Right lung (tissue), 5 donors: Measurements from ENCODE around the gene PDE10A. TPM values are rescaled to one million over a fixed set of nuclear protein-coding genes. Genes with fewer than 3 reads are reported as not detected.
"Not testable (repeated sequence)": the region's sequence is repeated elsewhere in the genome, so short reads cannot be mapped to it uniquely, and the experiment has no call there.

ENCODE experiments used
- DNase-seq, 2 donors: peaks; one replicate each; pipeline ENCODE4 v3.0.0-alpha.2; 2013
- polyA plus RNA-seq, 5 donors: library from polyadenylated mRNA; unstranded; fragments of 120-200 nt; gene quantifications; one replicate each; pipeline versions ENCODE4 v1.2.1 to v1.2.3, GENCODE V29; 2013; ENCODE audit warnings: inconsistent platforms in 1 of 5, low replicate concordance in 1 of 5; ENCODE audit not compliant: insufficient read length in 5 of 5, insufficient read depth in 1 of 5

The PDE10A gene
- polyA plus RNA-seq, 5 donors: 4.7 to 11.0 (median 7.9) TPM

DNA sequence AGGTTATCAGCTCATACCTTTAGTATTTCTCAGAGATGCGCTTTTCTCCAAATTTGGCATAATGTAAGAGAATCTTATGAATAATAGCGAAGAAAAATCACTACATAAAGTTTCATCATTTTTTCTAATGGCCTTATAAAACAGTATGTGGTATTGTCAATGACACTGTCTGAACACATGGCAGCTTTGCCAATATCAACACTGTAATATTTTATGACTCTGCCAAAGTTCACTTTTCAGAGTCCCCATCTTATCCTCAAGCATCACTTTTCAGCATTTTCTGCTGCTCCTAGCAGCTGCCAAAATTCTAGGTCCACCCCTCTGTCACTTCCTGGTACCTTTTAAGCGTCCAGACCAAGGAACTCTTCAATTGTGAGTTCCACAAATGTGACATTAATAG is 182.1 kb downstream of the PDE10A start:
- no peak for DNase-seq

DNA sequence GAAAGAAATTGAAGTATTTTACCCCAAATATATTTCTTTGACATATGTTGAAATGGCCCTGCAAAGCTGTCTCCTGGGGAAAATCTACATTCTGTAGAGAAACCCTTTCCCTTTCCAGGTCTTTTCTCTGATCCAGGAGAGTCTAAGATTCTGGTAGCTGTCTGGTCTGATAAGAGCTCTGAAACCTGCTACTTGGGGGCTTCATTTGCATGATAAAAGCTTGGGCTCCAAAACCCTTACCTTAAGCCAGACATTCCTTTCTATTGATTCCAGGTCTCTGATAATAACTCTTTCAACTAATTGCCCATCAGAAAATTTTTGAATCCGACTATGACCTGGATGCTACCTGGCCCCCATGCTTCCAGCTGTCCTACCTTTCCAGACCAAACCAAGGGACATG is 184.5 kb downstream of the PDE10A start:
- DNase-seq: no peak

DNA sequence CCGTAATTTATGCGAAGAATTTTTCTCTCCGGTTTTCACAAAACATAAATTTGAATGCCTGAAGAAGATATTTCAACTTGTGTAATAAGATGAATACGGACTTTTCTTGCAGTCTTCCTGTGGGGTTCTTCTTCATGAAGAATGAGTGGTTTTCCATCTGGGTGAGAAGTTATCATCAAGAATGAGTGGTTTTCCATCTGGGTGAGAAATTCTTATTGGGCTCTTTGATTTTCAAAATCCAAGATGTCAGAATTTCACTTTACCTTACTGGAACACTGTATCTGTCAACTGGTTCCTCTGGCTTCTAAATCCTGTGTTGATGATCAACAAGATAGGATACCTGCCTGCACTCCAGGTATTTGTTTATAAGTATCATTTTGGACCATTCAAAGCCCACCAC is 193.6 kb downstream of the PDE10A start:
- DNase-seq: no peak

DNA sequence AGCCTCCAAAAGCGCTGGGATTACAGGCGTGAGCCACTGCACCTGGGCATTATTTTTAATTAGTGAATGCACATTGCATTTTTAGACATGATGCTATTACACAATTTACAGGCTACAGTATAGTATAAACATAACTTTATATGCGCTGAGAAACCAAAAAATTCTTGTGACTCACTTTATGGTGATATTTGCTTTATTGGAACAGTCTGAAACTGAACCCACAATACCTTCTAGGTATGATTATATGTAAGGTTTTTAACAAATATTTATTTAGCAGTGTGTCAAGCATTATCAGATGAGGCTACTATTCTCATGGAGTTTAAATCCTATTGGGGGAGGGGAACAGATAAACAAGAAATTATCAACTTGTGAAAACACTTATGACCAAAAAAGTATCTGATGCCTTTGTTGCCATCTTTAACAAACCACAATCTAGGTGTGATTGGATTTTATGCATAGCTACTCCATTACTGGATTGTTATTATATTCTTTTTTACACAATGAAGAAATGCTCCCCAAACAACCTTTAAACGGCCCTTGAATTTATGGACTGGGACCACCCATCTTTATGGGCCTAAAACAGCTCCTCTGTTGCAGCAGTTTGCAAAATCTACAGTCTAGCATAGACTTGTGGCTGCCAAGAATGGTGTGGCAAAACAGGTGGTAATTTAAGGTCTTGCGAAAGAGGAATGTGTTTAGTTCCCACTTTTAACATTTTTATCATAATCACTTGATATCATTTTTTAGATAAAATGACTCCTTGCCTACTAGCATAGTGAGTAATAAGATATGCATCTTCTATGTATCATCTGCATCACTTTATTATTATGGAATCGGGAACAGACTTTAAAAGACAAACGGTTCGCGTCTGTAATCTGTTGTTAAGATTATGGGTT is 194.5 kb downstream of the PDE10A start:
- no peak for DNase-seq

DNA sequence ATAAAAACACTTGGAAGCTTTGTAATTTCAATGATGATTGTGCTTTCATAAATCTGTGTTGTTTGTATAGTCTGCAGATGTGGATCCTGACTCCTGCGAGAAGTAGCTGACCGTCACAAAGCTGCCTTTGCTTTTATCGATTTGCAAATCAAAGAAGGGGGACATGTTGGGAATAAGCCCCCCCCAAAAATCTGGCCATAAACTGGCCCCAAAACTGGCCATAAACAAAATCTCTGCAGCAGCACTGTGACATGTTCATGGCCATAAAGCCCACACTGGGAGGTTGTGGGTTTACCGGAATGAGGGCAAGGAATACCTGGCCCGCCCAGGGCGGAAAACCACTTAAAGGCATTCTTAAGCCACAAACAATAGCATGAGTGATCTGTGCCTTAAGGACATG is 199.5 kb downstream of the PDE10A start:
- DNase-seq: not testable (repeated sequence)

DNA sequence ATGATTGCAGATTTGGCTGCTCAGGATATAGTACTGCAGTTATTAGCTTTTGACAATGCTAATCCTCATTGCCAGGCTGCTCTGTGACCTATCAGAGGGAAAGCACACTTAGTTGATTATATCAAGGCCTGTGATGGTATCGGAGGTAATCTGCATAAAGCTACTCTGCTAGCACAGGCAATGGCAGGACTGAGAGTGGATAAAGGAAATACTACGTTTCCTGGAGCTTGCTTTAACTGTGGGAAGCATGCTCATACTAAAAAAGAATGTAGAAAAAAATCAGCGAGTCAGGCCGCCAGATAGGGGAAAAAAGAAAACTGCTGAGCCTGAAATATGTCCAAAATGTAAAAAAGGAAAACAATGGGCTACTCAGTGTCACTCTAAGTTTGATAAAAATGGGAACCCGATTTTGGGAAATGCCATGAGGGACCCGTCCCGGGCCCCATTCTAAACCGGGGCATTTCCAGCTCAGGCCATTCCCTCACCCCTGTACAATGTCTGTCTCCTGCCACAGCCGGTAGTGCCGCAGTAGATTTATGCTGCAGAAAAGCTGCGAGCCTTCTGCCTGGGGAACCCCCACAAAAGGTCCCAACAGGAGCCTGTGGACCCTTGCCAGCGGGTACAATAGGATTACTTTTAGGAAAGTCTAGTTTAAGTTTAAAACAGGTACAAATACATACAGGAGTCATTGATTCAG is 203.3 kb downstream of the PDE10A start:
- DNase-seq: not testable (repeated sequence)

DNA sequence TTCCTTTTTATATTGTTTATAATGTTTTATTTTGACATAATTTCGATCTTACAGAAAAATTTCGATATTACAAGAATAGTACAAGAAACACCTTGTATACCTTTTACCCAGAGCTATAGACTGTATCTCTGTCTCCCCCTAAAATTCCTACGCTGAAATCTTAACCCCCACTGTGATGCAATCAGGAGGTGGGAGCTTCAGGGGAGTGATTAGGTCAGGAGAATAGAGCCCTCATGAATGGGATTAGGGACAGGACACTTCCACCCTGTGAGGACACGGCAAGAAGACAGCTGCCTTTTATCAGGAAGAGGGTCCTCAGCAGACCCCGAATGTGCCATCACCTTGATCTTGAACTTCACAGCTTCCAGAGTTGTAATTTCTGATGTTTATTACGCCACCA is 204.9 kb downstream of the PDE10A start:
- no peak for DNase-seq

DNA sequence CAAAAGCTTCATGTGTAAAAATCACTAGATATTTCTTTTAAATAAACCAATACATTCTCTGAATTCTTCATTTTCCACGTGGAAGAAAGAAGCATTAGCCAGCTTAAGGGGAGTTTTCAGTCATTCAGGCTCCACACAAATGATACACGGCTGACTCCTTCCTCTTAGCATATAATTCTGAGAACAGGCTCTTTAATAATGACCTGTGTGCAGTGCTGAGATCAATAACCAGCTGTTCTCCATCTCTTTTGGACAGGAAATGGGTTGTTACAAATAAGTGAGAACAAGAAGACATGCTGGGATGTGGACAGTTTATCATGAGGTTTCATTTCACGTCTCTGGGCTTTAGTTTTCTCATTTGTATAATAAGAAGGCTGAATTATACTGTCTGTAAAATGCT is 206.8 kb downstream of the PDE10A start:
- no peak for DNase-seq

DNA sequence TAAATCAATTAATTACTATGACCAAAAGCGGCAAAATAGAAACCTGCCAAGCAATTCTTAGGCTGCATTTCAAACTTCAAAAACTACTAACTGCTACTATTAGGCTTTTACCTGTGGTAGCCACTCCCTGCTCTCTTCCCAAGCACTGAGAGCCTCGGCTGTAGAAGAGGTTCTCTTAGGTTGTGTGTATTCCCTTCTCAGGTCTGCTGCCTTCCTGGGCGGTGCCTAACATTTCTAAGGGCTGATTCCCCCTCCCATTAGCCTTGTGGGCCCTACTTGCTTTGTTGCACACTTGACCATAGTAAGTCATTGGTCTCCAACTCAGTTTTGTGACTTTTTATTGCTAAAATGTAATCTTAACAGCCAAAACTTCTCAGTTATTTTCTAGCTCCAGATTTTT is 207.6 kb downstream of the PDE10A start:
- DNase-seq: no peak

DNA sequence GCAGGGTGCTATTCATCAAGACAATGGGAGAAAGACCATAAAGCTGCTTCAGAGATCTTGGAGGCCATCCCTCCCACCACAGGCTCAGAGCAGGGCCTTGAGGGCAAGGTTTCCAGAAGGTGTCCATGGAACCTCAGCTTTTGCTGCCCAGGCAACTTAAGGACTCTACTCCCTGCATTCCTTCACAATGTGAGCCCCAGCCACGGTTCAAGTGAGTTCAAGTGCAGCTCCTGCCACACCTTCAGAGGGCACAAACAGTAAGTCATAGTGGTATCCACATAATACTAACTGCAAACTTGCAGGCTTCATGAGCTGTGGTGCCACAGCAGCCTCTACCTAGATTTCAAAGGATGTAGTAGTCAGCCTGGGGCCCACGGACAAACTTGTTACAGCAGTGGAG is 209.6 kb downstream of the PDE10A start:
- no peak for DNase-seq

DNA sequence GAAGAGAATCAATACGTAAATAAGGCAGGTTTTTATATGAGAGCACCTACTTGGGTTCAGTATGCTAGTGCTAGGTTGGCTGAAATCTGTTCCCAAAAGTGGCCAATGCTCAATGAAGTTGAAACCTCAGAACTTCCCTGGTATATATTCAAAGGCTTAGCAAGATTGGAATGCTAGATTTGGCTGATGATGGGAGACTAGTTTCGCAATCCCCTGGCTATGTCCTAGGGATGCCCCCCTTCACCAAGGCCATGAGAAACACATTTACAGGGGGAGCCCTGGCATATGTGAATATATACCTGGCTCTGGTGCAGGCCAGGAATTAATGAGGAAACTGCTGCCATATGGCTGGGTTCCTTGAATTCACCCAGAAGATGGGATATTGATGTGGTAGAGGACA is 211.2 kb downstream of the PDE10A start:
- DNase-seq: no peak

DNA sequence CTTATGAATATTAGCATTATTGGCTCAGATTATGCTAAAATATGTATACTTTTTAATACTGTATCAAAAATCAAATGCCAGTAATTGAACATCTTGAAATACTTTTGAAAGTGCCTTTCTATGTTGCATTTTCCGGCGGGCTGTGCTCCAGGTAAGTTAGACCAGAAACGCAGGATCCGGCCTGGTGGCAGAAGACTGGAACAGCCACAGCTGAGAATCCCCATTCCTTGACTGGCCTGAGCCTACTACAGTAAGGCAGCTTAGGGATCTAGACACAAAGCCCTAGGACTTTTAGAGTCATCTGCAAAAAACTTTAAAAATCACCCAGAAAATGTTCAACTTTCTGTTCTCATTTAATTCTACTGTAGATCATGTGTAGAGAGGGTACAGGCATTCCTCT is 214.8 kb downstream of the PDE10A start:
- no peak for DNase-seq

DNA sequence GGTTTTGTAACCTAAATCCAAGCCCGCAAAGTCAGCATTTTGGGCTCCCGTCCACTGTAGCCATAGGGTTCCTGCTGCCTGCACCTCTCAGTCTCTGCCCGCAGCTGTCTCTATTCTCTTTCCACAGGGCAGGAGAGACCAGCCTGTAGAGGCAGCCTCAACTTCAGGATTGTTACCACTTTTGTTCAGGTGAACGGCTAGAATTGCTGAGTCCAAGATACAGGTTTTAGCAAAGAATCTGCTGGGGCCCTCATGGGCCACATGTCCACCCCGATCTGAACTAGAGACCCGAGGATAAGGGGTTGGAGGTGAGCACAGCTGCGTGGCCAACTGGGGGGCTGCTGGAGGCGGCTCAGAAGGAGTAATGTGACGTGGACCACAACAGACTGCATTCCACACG is 215.9 kb downstream of the PDE10A start:
- DNase-seq: no peak

DNA sequence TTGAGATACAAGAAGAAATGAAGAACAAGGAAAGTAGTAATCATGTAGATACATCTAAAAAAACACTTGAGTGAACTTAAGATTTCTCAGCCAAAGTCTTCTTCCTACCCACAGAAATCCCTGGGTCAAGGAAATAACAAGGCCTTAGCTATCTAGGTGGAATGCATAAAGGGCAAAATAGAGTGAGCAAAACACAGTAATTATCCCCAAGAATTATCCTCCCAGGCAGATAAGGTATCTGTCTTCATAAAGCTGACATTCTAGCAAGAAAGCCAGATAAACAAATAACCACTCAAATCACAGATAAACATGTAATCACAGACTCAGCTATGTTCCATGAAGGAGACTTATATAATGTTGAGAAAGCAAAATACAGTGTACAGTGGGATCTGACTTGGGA is 216.7 kb downstream of the PDE10A start:
- DNase-seq: no peak

DNA sequence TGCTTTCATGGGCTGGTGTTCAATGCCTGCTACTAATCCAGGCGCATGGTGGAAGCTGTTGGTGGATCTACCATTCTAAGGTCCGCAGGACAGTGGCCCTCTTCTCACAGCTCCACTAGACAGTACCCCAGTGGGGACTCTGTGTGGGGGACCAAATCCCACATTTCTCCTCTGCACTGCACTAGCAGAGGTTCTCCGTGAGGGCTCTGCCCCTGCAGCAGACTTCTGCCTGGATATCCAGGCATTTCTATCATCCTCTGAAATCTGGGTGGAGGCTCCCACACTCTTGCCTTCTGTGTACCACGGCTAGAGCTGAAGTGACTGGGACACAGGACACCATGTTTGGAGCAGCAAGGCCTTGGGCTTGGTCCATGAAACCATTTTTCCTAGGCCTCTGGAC is 219.6 kb downstream of the PDE10A start:
- no peak for DNase-seq

DNA sequence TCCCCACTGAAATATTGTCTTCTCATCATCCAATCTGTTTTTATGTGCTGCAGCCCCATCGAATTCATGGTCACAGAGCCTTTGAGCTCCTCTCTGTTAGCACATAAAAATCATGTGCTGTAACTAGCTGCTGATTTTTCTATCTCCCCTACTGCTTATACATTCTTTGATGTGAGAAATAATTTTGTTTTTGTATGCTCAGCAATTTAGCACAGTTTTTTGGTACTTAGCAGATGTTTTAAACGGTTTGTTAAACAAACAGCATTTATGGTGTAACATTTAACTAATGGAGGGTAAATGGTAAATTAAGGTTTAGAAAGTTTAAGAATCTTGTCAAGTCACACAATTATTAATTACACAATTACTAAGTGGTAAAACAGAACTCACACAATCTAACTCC is 221.9 kb downstream of the PDE10A start:
- no peak for DNase-seq

DNA sequence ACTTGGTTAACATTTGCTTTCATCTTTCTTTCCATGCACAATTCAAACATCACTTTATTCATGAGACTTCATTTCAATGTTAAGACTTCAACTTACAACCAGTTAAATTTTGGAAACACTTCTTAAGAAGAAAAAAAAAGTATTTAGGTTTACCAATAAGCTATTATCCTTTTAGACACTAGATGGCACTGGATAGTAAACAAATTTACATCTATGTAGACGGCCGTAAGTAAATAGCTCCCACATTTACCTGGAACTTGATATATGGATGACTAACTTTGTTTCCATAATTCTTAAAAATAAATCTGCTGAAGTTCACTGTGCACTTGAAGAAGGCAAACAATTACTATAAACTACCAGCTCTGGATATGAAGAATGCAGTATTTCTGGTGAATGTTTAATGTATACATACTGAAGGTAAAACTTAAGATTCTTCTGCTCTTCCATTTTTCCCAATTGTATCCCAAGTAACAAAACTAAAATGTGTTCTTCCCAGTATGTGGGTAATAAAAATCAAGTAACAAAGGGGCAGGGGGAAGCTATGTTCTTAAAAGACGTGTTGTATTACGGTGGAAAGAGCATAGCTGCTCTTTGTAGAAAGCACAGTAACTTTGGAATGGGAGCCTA is 223.0 kb downstream of the PDE10A start:
- DNase-seq: peak; percentile 43 to 47

DNA sequence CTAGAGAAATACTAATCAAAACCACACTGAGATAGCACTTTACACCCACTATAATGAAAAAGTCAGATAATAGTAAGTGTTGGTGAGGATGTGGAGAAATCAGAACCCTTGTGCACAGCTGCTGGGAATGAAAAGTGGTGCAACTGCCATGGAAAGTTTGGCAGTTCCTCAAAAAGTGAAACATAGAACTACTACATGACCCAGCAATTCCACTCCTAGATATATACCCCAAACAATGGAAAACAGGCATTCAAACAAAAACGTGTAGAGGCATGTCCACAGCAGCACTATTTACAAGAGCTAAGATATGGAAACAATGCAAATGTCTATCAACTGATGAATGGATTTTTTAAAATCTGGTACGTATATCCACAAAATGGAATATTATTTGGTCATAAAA is 236.1 kb downstream of the PDE10A start:
- no peak for DNase-seq

DNA sequence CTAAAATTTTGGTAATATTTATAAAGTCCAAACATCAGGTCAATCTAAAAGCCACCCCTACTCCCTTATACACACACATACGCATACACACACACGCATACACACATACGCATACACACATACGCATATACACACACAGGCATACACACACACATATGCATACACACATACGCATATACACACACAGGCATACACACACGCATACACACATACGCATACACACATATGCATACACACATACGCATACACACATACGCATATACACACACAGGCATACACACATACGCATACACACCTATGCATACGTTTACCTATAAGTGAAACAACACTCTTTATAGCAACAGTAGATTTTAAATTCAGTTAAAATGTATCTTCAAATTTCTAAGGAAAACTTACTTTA is 240.8 kb downstream of the PDE10A start:
- no peak for DNase-seq

DNA sequence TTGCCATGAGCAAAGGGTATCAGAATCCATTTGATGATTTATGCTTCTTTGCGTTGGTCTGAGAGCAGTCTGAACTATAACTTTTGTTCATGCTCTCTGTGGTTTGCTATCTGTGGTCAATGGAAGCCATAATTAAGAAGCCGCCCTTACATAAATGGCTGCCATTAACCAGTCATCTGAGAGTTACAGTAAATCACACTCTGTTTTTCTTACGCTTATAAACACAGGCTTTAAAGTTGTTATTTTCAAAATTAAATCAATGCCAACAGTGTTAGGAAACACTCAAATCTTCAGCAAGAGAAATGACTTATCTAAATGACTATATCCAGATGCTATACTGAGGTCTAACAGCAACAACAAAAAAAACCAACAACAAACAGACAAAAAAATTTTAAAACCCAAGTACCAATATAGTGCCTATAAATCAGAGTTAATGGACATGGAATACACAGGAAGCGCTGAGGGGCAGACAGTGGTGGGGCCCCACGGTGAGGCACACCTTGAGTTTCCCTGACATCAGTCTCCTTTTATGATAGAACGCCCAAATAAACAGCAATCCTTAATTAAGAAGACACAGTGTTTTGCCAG is 245.7 kb downstream of the PDE10A start:
- no peak for DNase-seq

DNA sequence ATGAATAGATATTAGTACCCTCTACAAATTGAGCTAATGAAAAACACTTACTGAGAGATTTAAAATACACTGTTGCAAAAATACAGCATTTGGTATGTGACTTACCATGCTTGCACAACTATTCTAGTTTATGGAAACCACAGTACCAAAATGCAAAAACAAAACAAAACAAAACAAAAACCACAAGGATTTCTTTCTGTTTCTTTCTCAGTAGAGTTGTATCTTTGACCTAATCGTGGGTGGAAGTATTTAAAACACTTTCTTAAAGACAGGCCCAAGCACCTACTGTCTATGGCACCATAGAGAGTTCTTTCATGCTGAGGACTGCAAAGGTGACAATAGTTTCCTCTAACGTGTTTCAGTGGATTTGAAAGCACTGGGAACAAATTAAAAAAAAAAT is 258.3 kb downstream of the PDE10A start:
- no peak for DNase-seq

DNA sequence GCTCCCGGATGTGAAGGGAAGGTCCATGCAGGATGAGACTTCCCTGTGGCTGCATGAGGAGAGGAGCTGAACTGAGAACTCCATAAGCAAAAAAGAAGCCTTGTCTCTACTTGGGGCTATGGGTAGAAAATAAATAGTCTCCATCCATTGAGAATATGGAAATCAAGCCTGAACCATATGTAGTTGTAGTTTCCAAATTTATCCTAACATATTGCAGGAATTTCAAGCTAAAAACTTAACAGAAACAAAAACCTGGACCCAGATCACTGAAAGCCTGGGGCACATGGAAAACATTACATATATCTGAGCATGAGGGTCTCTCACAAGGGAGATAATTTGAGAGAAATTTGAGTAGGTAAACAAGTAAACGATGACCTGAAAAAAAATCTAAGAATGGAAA is 258.7 kb downstream of the PDE10A start:
- DNase-seq: no peak
